ENCODE measurements around the gene GARIN6. TPM values are rescaled to one million over a fixed set of nuclear protein-coding genes. Genes with fewer than 3 reads are reported as not detected.

Gene GARIN6
- total and polyA plus RNA-seq, 4 donors, result not detected

DNA sequence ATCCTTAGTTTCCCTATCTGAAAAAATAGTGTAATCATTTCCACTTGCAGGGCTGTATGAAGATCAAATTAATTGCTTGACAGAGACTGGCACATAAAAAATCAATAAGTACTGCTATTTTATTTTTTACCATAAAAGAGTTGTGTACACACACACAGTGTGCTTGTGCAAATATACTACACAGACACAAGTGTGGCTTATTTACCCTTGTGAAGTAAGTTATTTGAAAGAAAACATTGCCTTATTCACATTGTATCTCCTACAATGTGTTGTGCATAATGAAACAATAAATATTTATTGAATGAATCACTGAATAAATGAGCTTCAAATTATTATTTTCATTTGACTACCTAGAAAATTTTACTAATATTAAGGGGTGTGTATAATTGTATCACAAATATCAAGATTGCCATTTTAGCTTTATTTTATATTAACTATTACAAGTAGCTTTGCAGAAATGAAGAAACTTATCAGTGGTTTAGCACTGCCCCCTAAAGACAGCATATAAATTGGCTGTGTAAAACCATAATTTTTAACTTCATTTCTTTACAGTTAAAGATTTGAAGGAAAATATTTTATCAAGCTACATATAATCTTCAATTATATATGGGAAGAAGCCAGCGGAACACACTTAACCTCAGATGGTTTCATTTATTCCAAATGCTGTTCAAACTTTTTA, 11.3 kb downstream of the GARIN6 start:
- Histone ChIP-seq H3K4me3 (ENCODE audit: low read depth in 1 of 3, low read length in 3 of 3) (no peak overlapping the region), H3K9me3 (ENCODE audit: control insufficient read depth in 4 of 4, low read length in 3 of 4) (no peaks in the 10 kb centered on the region), H3K27ac (ENCODE audit: low read depth in 1 of 2, low read length in 2 of 2) (no peak overlapping the region), H3K9ac (ENCODE audit: low read depth in 1 of 2, low read length in 2 of 2) (no peak overlapping the region), H3K27me3 (ENCODE audit: control insufficient read depth in 4 of 4, insufficient read depth in 4 of 4, low read length in 3 of 4) (no peaks in the 10 kb centered on the region), H3K36me3 (ENCODE audit: control insufficient read depth in 4 of 4, insufficient read depth in 3 of 4, low read depth in 1 of 4, low read length in 3 of 4) (no peaks in the 10 kb centered on the region), H3K4me1 (ENCODE audit: control insufficient read depth in 4 of 4, insufficient read depth in 4 of 4, low read length in 3 of 4) (no peaks in the 10 kb centered on the region)
- no peak for DNase-seq (ENCODE audit: low spot score)
- WGBS, result 88% methylated on average over 1 of the region's 1 CpG
- TF ChIP-seq EGR1 (IDR thresholded peaks at IDR 0.05; ENCODE audit: low read depth in 2 of 2) (no peak), NR2F2 (IDR thresholded peaks at IDR 0.05) (no peak), YY1 (IDR thresholded peaks at IDR 0.05) (no peak), GABPA (IDR thresholded peaks at IDR 0.05 in 1 of 2, conservative IDR thresholded peaks at IDR 0.05 in 1 of 2) (no peak), JUND (IDR thresholded peaks at IDR 0.05) (no peak), RAD21 (IDR thresholded peaks at IDR 0.05) (peak; percentile 15 to 25)
- TF ChIP-seq, protein P1, sequence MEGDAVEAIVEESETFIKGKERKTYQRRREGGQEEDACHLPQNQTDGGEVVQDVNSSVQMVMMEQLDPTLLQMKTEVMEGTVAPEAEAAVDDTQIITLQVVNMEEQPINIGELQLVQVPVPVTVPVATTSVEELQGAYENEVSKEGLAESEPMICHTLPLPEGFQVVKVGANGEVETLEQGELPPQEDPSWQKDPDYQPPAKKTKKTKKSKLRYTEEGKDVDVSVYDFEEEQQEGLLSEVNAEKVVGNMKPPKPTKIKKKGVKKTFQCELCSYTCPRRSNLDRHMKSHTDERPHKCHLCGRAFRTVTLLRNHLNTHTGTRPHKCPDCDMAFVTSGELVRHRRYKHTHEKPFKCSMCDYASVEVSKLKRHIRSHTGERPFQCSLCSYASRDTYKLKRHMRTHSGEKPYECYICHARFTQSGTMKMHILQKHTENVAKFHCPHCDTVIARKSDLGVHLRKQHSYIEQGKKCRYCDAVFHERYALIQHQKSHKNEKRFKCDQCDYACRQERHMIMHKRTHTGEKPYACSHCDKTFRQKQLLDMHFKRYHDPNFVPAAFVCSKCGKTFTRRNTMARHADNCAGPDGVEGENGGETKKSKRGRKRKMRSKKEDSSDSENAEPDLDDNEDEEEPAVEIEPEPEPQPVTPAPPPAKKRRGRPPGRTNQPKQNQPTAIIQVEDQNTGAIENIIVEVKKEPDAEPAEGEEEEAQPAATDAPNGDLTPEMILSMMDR (IDR thresholded peaks at IDR 0.05; ENCODE audit: low read depth, low read length, missing input control), result no peak

DNA sequence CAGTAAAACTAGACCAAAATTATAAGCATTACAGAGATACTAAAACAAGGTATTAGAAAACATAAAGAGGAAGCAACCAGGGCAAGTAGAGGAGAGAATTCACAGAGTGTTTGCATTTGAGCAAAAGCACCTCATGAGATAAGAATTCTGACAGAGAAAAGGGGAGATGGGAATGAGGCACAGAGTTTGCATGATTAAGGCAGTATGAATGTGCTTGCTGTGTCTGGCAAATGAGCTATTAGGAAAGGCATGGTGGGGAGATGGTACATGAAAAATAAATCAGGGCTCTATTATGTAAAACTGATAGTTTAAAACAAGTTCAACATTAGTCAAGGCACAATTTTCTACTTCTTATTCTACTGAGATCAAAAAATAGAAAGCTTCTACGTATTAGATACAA, 23.1 kb downstream of the GARIN6 start:
- WGBS, result 80% methylated on average over 1 of the region's 1 CpG
- Histone ChIP-seq H3K4me1 (ENCODE audit: control insufficient read depth in 4 of 4, insufficient read depth in 4 of 4, low read length in 3 of 4) (no peaks in the 10 kb centered on the region), H3K27ac (ENCODE audit: low read depth in 1 of 2, low read length in 2 of 2) (no peak overlapping the region), H3K27me3 (ENCODE audit: control insufficient read depth in 4 of 4, insufficient read depth in 4 of 4, low read length in 3 of 4) (no peaks in the 10 kb centered on the region), H3K9ac (ENCODE audit: low read depth in 1 of 2, low read length in 2 of 2) (no peak overlapping the region), H3K4me3 (ENCODE audit: low read depth in 1 of 3, low read length in 3 of 3) (no peak overlapping the region), H3K36me3 (ENCODE audit: control insufficient read depth in 4 of 4, insufficient read depth in 3 of 4, low read depth in 1 of 4, low read length in 3 of 4) (no peaks in the 10 kb centered on the region), H3K9me3 (ENCODE audit: control insufficient read depth in 4 of 4, low read length in 3 of 4) (peaks cover 0 to 3% (median 0%) of the 10 kb centered on the region in 4 donors)
- no peak for DNase-seq (ENCODE audit: low spot score)
- TF ChIP-seq, protein P2, sequence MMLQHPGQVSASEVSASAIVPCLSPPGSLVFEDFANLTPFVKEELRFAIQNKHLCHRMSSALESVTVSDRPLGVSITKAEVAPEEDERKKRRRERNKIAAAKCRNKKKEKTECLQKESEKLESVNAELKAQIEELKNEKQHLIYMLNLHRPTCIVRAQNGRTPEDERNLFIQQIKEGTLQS (IDR thresholded peaks at IDR 0.05), result no peak
- TF ChIP-seq GABPA (IDR thresholded peaks at IDR 0.05 in 1 of 2, conservative IDR thresholded peaks at IDR 0.05 in 1 of 2) (no peak), FOXA1 (IDR thresholded peaks at IDR 0.05) (no peak), TAF1 (conservative IDR thresholded peaks at IDR 0.05) (no peak), RXRA (IDR thresholded peaks at IDR 0.05) (no peak), HNF4G (IDR thresholded peaks at IDR 0.05) (no peak)
- TF ChIP-seq, protein P3, sequence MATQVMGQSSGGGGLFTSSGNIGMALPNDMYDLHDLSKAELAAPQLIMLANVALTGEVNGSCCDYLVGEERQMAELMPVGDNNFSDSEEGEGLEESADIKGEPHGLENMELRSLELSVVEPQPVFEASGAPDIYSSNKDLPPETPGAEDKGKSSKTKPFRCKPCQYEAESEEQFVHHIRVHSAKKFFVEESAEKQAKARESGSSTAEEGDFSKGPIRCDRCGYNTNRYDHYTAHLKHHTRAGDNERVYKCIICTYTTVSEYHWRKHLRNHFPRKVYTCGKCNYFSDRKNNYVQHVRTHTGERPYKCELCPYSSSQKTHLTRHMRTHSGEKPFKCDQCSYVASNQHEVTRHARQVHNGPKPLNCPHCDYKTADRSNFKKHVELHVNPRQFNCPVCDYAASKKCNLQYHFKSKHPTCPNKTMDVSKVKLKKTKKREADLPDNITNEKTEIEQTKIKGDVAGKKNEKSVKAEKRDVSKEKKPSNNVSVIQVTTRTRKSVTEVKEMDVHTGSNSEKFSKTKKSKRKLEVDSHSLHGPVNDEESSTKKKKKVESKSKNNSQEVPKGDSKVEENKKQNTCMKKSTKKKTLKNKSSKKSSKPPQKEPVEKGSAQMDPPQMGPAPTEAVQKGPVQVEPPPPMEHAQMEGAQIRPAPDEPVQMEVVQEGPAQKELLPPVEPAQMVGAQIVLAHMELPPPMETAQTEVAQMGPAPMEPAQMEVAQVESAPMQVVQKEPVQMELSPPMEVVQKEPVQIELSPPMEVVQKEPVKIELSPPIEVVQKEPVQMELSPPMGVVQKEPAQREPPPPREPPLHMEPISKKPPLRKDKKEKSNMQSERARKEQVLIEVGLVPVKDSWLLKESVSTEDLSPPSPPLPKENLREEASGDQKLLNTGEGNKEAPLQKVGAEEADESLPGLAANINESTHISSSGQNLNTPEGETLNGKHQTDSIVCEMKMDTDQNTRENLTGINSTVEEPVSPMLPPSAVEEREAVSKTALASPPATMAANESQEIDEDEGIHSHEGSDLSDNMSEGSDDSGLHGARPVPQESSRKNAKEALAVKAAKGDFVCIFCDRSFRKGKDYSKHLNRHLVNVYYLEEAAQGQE (IDR thresholded peaks at IDR 0.05), result no peak
- TF ChIP-seq, protein P4, sequence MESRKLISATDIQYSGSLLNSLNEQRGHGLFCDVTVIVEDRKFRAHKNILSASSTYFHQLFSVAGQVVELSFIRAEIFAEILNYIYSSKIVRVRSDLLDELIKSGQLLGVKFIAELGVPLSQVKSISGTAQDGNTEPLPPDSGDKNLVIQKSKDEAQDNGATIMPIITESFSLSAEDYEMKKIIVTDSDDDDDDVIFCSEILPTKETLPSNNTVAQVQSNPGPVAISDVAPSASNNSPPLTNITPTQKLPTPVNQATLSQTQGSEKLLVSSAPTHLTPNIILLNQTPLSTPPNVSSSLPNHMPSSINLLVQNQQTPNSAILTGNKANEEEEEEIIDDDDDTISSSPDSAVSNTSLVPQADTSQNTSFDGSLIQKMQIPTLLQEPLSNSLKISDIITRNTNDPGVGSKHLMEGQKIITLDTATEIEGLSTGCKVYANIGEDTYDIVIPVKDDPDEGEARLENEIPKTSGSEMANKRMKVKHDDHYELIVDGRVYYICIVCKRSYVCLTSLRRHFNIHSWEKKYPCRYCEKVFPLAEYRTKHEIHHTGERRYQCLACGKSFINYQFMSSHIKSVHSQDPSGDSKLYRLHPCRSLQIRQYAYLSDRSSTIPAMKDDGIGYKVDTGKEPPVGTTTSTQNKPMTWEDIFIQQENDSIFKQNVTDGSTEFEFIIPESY (IDR thresholded peaks at IDR 0.05), result no peak
- TF ChIP-seq, protein P5, sequence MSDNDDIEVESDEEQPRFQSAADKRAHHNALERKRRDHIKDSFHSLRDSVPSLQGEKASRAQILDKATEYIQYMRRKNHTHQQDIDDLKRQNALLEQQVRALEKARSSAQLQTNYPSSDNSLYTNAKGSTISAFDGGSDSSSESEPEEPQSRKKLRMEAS (IDR thresholded peaks at IDR 0.05), result no peak
- TF ChIP-seq, protein P1 (IDR thresholded peaks at IDR 0.05; ENCODE audit: low read depth, low read length, missing input control), result no peak

Data from liver (tissue), 9 donors.